WI38 (cell line): ENCODE results near the gene ZNF398.
A peak's percentile ranks its signal among the peaks of the same experiment; 100 is the strongest.

Experiments
- H3K4me3 ChIP-seq: 2 replicates; pipeline ENCODE4 v1.5.1; 2011; ENCODE audit warnings: low read depth, mild to moderate bottlenecking, control low read depth, low read length
- TF ChIP-seq, protein P1 (sequence below): IDR thresholded peaks from 2 replicates; pipeline ENCODE4 v1.5.1; 2012; ENCODE audit warnings: low read depth, mild to moderate bottlenecking, control low read depth, low read length

The ZNF398 gene

DNA sequence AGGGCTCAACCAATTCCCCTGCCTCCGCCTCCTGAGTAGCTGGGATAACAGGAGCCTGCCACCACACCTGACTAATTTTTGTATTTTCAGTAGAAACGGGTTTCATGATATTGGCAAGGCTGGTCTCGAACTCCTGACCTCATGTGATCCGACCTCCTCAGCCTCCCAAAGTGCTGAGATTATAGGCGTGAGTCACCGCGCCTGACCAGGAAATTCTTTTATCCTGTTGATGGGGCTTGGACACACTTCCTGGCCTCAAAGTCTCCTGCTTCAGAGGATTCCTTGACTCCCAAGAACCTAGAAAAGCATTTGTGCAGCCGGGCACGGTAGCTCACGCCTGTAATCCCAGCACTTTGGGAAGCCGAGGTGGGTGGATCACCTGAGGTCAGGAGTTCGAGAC lies 37.3 kb upstream of the ZNF398 start:
- no peak overlapping the region for H3K4me3 ChIP-seq
- TF ChIP-seq, protein P1, sequence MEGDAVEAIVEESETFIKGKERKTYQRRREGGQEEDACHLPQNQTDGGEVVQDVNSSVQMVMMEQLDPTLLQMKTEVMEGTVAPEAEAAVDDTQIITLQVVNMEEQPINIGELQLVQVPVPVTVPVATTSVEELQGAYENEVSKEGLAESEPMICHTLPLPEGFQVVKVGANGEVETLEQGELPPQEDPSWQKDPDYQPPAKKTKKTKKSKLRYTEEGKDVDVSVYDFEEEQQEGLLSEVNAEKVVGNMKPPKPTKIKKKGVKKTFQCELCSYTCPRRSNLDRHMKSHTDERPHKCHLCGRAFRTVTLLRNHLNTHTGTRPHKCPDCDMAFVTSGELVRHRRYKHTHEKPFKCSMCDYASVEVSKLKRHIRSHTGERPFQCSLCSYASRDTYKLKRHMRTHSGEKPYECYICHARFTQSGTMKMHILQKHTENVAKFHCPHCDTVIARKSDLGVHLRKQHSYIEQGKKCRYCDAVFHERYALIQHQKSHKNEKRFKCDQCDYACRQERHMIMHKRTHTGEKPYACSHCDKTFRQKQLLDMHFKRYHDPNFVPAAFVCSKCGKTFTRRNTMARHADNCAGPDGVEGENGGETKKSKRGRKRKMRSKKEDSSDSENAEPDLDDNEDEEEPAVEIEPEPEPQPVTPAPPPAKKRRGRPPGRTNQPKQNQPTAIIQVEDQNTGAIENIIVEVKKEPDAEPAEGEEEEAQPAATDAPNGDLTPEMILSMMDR, result no peak

DNA sequence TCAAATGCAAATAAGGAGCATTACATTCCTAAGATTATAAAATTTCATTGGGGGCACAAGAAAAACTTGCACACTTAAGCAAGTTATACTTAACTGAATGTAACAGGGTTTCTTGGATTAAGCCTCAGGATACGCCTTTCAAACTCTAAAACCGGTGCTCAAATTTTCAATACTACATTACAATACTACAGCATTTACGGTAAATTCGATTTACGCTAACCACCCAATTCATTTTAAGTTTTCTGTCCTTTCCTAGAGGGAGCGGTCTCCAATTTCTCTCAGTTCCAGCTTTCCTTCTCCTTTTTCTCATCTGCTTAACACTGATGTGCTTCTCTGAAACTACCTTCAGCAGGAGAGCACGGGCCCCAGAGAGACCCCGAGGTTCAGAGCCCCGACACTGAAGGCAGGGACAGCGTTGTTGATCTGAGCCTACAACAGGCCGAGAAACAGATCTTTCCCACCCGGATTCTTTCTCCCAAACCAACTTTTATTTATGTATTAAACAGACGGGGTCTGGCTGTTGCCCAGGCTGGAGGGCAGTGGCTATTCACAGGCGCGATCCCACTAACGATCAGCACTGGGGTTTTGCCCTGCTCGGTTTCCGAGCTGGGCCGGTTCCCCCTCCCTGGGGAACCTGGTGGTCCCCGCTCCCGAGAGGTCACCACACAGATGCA lies 21.9 kb upstream of the ZNF398 start:
- TF ChIP-seq, protein P1, result no peak
- H3K4me3 ChIP-seq, result peak overlapping the region; percentile 91

DNA sequence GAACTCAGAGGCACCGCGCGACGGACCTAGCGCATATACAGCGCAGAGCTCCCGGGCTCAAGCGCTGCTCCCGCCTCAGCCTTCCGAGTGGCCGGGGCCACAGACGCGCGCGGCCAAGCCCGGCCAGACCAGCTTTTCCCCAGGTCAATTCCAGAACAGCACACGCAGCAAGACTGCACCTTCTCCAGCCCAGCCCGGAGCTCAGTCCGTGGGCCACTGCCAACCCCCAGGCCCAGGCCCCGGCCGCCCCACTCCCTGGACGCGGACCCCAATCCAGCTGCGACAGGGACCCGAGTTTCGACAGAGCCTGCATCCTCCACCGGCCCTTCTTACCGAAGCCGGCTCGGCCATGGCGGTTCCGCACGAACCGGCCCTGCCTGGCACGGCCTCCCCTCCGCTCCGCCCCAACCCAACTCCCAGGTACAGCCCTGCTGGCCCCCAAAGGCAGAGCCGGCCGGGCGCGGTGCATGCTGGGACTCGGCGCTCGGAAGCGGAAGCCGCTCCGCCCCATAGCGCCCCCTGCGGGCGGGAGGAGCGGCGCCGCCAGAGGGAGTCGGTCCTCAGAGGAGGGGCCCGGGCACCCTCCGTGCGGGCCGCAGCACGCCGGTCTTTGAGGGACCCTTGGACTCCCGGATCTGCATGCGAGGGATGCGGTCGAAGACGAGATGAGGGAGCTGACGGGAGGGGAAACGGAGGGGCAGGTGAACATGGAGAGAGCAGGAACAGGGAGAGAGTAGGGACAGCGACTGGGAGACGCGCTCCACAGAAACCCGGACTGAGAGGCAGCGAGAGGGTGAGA lies 21.2 kb upstream of the ZNF398 start, which contains the start of gene ZNF425:
Gene ZNF425 (minus strand): TSS at position 462 of the 799 bp plus-strand sequence. CDS start 111 bp downstream, at position 351.
- TF ChIP-seq, protein P1, result peak; percentile 91
- peak within 1 kb of the TSS; percentile 91 for H3K4me3 ChIP-seq

DNA sequence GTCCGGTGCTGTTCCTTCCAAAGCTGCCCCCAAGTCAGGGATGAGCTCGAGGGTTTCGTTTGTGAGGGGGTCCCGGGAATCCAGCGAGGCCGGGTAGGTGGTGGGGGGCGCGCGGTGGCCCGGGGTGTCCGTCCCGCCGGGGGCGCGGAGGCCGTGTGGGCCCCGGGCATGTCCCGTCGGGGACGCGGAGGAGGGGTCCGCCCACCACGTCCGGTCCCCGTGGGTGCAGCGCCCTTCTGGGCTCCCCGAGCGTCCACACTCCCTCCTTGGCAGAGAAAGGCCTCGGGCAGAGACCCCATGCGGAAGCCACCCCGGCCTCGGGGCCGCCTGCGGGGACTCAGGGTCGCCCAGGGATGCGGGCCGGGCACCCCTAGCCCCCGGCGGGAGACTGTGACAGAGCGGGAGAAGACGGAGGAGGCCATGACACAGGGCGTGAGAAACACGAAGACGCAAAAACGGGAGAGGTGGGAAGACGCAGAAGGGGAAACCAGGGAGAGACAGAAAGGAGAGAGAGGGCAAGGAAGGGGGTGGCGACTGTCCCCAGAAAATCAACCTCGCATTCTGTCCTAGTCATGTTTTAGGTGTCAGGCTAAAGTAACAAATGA lies 20.5 kb upstream of the ZNF398 start:
- TF ChIP-seq, protein P1, result no peak
- peak overlapping the region; percentile 91 for H3K4me3 ChIP-seq

DNA sequence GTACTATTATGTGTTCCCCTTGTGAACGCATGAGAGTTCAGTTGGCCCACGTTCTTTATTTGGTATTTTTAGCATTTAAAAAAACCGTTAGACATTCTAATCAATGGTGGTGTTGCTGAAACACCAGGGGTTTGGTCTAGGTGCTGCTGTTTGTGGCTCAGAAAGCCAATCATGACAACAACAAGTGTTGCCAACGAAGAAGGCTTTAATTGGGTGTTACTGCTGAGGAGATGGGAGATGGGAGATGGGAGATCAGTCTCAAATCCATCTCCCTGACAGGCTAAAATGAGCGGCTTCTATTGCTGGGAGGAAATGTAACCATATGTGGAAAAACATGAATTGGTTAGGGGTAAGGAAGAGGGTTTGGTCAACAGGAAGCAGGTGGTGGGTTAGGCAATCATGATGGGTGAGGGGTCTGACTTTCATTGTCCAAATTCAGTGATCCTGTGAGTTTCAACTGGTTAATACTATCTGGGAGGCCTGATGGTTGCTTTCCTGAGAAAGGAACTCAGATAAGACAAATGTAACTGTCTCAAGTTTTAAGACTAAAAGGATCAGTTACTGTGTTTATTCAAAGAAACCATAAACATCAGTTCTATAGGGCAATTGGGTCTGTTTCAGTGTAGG lies 16.6 kb upstream of the ZNF398 start:
- no peak overlapping the region for H3K4me3 ChIP-seq
- TF ChIP-seq, protein P1, result no peak

DNA sequence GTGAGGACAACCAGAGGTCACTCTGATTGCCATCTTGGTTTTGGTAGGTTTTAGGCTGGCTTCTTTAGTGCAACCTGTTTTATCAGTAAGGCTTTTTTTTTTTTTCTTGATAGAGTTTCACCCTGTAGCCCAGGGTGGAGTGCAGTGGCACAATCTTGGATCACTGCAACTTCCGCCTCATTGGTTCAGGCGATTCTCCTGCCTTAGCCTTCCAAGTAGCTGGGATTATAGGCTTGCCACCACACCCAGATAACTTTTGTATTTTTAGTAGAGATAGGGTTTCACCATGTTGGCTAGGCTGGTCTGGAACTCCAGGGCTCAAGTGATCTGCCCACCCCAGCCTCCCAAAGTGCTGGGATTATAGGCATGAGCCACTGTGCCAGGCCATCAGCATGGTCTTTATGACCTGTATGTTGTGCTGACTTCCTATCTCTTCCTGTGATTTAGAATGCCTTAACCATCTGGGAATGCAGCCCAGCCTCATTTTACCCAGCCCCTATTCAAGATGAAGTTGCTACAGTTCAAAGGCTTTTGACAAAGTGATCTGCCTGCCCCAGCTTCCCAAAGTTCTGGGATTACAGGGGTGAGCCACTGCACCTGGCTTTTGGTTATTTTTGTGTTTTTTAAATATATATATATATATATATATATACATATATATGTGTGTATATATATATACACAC lies 14.1 kb upstream of the ZNF398 start:
- no peak overlapping the region for H3K4me3 ChIP-seq
- TF ChIP-seq, protein P1, result no peak
